ENCODE measurements around the gene CDK5RAP2. TPM values are rescaled to one million over a fixed set of nuclear protein-coding genes. Genes with fewer than 3 reads are reported as not detected.

Gene CDK5RAP2
- total RNA-seq, 1 donor from 2014 or later, result 66.6 TPM

DNA sequence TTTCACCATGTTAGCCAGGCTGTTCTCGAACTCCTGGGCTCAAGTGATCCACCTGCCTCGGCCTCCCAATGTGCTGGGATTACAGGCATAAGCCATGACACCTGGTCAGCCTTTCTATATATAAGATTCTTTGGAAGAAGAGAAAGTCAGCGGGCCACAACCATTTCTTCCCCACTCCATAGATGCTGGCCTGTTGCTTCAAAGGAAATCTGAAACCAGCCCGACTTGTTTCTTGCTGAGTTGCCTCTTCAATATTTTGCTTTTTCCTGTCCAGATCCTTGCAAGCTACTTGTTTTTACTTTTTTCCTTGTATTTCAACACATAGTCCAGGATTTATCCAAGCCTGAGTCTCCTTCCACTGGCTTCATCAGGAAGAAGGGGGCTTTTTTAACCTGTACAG, 219.5 kb downstream of the CDK5RAP2 start:
- no peak for DNase-seq (ENCODE audit: low read depth)

DNA sequence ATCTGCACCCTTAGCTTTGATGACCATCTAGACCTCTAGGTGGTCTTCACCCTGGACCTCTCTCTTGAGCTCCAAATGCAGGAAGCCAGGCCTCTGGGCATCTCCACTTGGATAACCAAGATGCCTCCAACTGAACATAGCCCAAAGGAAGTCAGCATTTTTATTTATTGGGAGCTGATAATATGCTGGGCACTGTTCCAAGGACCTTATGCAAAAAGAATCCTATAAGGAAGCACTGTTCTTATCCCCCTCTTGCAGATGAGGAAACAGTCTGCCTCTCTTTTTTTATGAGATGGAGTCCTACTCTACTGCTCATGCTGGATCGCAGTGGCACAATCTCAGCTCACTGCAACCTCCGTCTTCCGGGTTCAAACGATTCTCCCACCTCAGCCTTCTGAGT, 219.9 kb downstream of the CDK5RAP2 start:
- no peak for DNase-seq (ENCODE audit: low read depth)

DNA sequence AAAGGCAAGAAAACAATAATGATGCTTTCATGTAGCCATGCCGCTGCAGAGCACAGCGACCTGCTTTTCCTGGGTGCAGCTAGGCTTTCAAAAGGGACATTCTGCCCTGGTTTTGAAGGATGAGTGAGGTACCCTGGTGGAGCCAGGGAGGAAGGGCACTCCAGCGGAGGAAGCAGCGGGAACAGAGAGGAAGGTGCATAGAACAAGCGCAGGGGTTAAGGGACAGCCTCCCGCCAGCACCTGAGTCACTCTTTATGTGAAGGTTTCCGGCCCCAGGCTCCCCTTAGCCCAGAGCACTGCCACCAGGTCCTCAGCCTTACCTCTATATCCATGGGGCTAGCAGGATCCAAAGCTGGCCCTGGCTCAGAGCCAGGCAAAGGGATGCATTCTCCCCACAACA, 221.1 kb downstream of the CDK5RAP2 start:
- DNase-seq (ENCODE audit: low read depth), result no peak

DNA sequence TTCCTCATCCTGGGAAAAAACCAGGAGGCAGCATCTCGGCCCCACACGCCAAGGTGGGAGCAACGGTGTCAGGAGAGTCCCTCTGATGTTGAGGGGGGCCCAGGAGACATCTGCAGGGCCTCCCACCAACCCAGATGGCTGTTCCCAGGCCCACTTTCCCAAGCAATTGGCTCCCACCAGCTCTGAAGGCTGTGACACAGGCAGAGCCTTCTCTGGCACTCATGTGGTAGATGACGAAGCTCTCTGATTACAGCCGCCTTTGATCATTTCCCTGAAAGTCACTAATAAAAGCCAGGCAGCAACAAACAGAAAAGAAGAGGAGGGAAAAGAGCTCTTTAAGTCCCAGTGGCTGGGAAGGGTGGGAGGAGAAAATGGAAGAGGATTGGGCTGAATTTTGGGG, 226.5 kb downstream of the CDK5RAP2 start:
- no peak for DNase-seq (ENCODE audit: low read depth)

- no peak for DNase-seq (ENCODE audit: low read depth)
These were observed 228.9 kb downstream of the CDK5RAP2 start for GRCh38 chr9:120351106-120351505.

DNA sequence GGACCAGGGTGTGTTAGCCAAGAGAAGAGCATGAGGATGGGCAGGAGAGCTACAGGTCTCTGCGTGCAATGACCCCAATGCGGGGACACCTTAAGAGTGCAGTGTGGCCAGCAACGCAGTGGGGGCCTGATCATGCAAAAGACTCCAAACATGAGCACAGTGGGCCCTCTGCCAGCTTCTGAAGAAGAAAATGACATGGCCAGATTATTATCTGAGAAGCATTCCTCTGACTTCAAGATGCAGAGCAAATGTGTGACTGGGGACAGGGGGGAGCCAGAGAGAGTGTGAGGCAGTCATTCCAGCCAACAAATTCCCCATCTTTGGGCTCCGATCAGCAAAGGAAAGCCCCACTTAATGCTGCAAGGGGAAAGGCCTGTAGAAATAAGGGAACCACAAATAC, 229.4 kb downstream of the CDK5RAP2 start:
- no peak for DNase-seq (ENCODE audit: low read depth)

- peak; percentile 49 for DNase-seq (ENCODE audit: low read depth)
These were observed 231.0 kb downstream of the CDK5RAP2 start for GRCh38 chr9:120348951-120349429.

- DNase-seq (ENCODE audit: low read depth), result no peak
These were observed 234.6 kb downstream of the CDK5RAP2 start for GRCh38 chr9:120345379-120345778.

DNA sequence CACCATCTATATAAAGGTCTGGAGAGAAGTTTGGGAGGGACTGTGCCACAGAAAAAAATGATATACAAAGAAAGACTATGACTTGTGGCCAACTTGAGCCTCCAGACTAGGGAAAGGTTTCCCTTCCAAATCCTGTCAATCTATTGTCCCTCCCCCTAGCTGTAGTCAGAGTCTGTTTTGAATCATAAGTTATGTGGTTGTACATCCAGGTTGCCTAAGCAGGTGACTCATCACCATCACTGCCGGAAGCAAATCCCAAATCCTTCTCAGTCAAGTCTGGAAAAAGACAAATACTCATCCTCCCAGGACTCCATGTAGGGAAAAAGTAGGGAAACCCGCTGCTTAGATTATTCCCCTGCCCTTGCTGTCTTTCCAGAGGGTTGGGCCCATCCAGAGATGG, 235.7 kb downstream of the CDK5RAP2 start:
- DNase-seq (ENCODE audit: low read depth), result peak; percentile 22

GRCh38 chr9:120343416-120343815, 236.6 kb downstream of the CDK5RAP2 start:
- DNase-seq (ENCODE audit: low read depth), result no peak

Other genes with a start within 250 kb of the CDK5RAP2 start
- gene MEGF9, start 134.3 kb upstream of the CDK5RAP2 start, total RNA-seq, result 9.5 and 16.3 TPM in 2 replicates
- gene FBXW2, start 213.2 kb upstream of the CDK5RAP2 start, total RNA-seq, result 24.4 and 25.6 TPM in 2 replicates